HG03139 (cell line): Measurements from ENCODE around the gene DYSF.

Source experiments
- ATAC-seq: cut with Tn5 transposase; IDR thresholded peaks from one replicate; pipeline ENCODE4 v1.9.1; 2021; ENCODE audit not compliant: unreplicated experiment

DYSF gene

GRCh38 chr2:71498261-71498701, 44.9 kb downstream of the DYSF start:
- no peak for ATAC-seq

GRCh38 chr2:71499691-71500090, 46.3 kb downstream of the DYSF start:
- ATAC-seq, result no peak

- ATAC-seq, result no peak
These were observed 47.2 kb downstream of the DYSF start for GRCh38 chr2:71500426-71501079.

- ATAC-seq, result no peak
These were observed 49.8 kb downstream of the DYSF start for GRCh38 chr2:71502941-71503738.

- ATAC-seq, result no peak
These were observed 50.5 kb downstream of the DYSF start for GRCh38 chr2:71503837-71504236.

GRCh38 chr2:71504611-71505010, 51.2 kb downstream of the DYSF start:
- ATAC-seq, result no peak

- ATAC-seq, result no peak
These were observed 51.9 kb downstream of the DYSF start for GRCh38 chr2:71505086-71505769.

GRCh38 chr2:71505770-71506140, 52.4 kb downstream of the DYSF start:
- ATAC-seq, result no peak

GRCh38 chr2:71506222-71507153, 53.1 kb downstream of the DYSF start:
- ATAC-seq, result no peak

- no peak for ATAC-seq
These were observed 54.1 kb downstream of the DYSF start for GRCh38 chr2:71507476-71507875.

- no peak for ATAC-seq
These were observed 56.9 kb downstream of the DYSF start for GRCh38 chr2:71510196-71510807.

GRCh38 chr2:71510938-71511337, 57.6 kb downstream of the DYSF start:
- no peak for ATAC-seq

GRCh38 chr2:71511776-71512175, 58.4 kb downstream of the DYSF start:
- no peak for ATAC-seq

- no peak for ATAC-seq
These were observed 59.0 kb downstream of the DYSF start for GRCh38 chr2:71512386-71512785.

- ATAC-seq, result no peak
These were observed 59.7 kb downstream of the DYSF start for GRCh38 chr2:71513096-71513495.

- ATAC-seq, result no peak
These were observed 60.4 kb downstream of the DYSF start for GRCh38 chr2:71513721-71514120.

GRCh38 chr2:71516253-71516888, 63.0 kb downstream of the DYSF start:
- ATAC-seq, result no peak

- no peak for ATAC-seq
These were observed 64.5 kb downstream of the DYSF start for GRCh38 chr2:71517851-71518250.

GRCh38 chr2:71521436-71521950, 68.1 kb downstream of the DYSF start:
- ATAC-seq, result no peak

- ATAC-seq, result no peak
These were observed 71.1 kb downstream of the DYSF start for GRCh38 chr2:71524476-71524875.
